Activated naive CD8-positive, alpha-beta T cell treated with anti-CD3 and anti-CD28 coated beads, Interleukin-2, amount 50 U/mL, for 16 hours (primary cell): Measurements from ENCODE around the gene ING5.

Experiments used
- DNase-seq: peaks from one replicate; pipeline ENCODE4 v3.0.0-alpha.2; 2020; ENCODE audit warnings: low read depth, low spot score

ING5 gene

DNA sequence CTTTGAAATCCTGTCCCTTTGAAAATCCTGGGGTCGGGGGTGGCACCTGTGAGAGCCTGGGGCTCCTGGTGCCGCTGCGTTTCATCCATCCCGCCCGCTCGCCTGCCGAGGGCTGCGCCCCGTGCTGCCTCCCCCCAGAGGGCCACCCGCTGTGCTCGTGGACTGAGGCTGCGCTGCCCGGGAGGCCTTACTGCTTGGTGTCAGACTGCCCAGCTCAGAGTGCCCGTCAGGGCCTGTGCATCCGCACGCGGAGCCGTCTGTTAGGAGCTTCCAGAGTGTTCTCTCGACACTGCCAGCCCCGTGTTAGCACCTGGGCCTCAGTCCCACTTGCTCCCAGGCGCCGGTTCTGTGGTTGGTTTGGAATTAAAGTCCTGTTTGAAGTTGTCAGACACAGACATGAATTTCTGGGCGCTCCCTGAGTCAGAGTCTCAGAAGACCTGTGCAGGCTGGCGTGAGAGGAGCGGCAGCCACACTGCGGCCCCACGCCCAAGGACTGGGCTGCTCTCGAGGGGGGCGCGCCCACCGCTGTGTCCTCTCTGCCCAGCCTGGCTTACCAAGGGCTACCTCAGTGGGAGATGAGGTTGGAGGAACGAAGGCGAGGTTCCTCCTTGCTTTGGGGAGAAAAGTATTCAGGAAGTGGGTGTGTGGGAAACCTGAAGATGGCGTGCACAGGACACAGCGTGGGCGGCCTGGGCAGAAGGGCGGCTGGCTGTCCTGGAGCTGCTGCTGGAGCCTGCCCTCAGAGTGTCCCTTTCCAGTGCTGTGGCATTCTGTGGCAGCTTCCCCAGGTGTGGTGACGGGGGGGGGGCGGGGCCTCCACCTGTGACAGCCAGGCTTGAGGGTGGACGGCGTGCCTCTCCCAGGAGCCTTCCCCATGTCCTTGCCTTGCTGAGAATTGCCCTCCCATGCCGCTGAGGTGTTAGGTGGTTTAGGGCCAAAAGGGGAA, 29.3 kb upstream of the ING5 start:
- DNase-seq = no peak

- no peak for DNase-seq
These were observed 28.6 kb upstream of the ING5 start for GRCh38 chr2:241673189-241673663.

- no peak for DNase-seq
These were observed 27.8 kb upstream of the ING5 start for GRCh38 chr2:241673797-241674725.

DNA sequence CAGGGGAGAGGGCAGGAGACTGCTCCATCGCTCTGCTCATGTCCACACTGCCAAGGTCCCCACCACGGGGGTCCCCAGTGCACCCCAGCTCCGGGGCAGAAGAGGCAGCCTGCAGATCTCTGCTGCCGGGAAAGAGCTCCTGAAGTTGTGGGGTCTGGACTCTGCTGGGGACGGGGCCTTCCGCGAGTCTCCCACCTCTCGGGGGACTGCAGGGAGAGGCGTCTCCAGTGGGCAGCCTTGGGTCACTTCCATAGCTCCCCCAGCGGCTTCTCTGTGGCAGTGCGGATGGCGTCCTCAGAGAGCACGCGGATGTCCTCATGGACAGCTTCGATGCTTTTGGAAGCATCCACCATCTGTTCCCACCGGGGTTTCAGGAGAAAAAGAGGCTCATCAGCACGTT, 26.0 kb upstream of the ING5 start:
- DNase-seq = no peak

DNA sequence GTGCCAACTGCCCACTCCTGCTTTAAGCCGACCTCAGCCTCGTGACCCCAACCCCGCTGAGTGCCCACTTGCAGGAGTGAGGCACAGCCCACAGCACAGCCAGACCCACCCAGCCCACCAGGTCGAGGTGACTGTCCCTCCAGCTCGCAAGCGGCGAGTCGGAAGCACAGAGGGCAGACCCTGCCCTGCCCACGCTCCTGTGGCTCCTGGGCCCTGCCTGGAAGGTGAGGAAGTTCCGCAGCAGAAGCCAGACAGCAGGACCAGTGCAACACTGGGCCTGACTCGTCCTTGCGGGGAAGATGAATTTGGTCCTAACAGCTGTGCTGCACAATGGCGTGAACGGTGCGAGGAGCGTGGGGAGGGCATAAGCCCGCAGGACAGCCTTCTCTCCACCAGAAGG, 25.2 kb upstream of the ING5 start:
- DNase-seq = no peak

- DNase-seq = no peak
These were observed 24.4 kb upstream of the ING5 start for GRCh38 chr2:241677392-241677791.

DNA sequence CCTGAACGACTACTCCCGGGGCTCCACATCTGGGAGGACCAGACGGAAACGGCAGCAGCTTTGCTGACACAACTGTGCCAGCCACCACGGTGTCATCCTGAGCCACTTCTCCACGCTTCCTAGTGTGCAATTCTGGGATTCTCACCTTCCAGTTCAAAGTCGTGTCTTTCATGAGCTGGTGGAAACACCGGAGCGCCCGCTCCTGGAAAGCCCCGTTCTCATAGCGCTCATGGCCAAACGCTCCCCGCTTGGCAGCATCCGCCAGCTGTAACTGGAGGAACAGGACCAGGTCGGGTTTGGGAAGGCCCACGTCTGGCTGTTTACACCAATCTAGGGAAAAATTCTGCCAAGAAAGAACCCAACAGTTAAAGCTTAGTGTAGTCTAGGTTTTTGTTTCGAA, 23.5 kb upstream of the ING5 start:
- DNase-seq = no peak

- no peak for DNase-seq
These were observed 22.9 kb upstream of the ING5 start for GRCh38 chr2:241678784-241679540.

GRCh38 chr2:241680044-241680443, 21.8 kb upstream of the ING5 start:
- no peak for DNase-seq

DNA sequence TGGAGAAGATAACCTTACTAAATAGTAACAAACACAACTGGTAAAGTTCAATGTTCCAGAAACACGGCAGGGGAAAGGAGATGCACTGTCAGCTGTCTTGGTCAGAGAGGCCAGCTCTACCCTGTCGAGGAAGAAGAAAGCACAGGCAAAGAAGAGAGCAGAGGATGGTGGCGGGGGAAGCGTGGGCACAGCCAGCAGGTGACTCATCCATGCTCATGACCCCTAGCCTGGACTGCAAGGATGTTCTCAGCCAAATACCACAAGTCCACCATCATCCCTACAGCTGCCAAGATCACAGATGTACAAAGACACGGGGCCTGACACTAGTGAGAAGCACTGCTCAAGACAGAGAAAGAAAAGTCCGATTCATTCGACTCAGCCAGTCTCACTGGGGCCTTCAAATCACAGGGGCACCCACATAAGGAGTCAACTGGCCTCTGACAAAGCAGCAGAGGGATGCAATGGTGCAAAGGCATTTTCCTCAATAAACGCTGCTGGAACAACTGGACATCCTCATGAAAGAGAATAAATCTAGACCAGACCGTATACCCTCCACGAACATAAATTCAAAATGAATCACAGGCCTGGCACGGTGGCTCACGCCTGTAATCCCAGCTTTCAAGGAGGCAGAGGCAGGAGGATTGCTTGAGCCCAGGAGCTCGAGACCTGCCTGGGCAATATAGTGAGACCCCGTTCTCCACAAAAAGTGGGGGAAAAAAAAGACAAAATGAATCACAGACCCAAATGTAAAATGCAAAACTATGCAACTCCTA, 20.8 kb upstream of the ING5 start:
- DNase-seq = no peak

- no peak for DNase-seq
These were observed 15.6 kb upstream of the ING5 start for GRCh38 chr2:241686324-241686649.

- DNase-seq = peak; percentile 86
These were observed 15.0 kb upstream of the ING5 start, which contains the start of gene DTYMK for GRCh38 chr2:241686650-241687425. Gene DTYMK (minus strand): TSS chr2:241686815. CDS start chr2:241686783, 32 bp downstream.

GRCh38 chr2:241689306-241689705, 12.5 kb upstream of the ING5 start:
- DNase-seq = no peak

DNA sequence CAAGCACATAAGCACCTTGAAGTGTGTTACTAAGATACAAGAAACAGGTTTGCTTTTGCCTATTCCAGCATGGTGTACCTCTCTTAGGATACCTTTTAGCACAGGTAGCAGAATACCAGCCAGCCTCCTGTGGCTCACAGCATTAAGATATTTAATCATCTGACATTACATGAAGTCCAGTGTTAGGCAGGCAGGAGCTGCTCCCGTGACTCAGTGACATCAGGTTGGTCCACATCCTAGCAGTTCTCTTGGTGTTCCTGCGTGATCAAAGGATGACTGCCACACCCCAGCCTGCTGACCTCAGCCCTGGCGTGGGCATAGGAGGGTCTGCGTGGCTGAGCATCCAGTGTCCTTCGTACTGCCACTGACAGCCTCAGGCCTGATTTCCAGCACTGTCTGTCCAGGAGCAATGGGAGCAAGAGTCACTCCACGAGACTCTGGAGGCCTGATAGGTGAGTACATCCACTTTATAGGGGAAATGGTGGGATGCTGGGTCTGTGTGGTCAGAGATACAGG, 11.6 kb upstream of the ING5 start:
- no peak for DNase-seq

GRCh38 chr2:241692448-241692847, 9.4 kb upstream of the ING5 start:
- DNase-seq = no peak

DNA sequence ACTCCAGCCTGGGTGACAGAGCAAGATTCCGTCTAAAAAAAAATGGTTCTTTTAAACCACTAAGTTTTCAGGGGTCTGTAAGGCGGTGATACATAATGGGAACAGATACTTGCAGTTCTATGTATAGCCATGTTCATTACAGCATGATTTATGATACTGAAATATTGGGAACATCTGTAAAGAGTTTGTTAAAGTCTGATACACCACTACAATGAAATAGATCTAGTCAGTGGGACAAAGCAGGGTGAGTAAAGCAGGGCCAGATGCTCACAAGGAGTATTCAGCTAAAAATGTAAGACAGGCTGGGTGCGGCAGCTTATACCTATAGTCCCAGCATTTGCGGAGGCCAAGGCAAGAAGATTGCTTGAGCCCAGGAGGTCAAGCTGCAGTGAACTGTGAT, 6.2 kb upstream of the ING5 start:
- no peak for DNase-seq

GRCh38 chr2:241701149-241701398, 765 bp upstream of the ING5 start:
- no peak for DNase-seq

GRCh38 chr2:241702155-241703031, 554 bp downstream of the ING5 start:
- peak; percentile 82 for DNase-seq

- no peak for DNase-seq
These were observed 1.3 kb downstream of the ING5 start for GRCh38 chr2:241703032-241703604.
